HEK293 (cell line): Measurements from ENCODE around the gene NR0B1.

ENCODE experiments used
- CTCF ChIA-PET: fragments of 350-600 bp; formaldehyde crosslinking; extraction: SDS; loops from one replicate; lab custom pipeline; 2021; ENCODE audit warnings: antibody characterized with exemption; lab: Yijun Ruan, JAX
- POLR2A ChIA-PET: fragments of 300-600 bp; formaldehyde crosslinking; extraction: SDS; loops from one replicate; lab custom pipeline; 2020; ENCODE audit warnings: antibody characterized with exemption, inconsistent platforms; lab: Yijun Ruan, JAX
- H3K27ac ChIP-seq: fragments of 200-500 bp; sonication (Bioruptor generic); 2 replicates; pipeline ENCODE4 v1.5.1; 2014; ENCODE audit warnings: low read depth, low read length, control low read depth, inconsistent platforms; ENCODE audit errors: extremely low read depth
- H3K36me3 ChIP-seq, 2 experiments: fragments of 200-500 bp in 1 of 2; sonication (Bioruptor generic) in 1 of 2; 1 replicate in 1 of 2; 2 replicates in 1 of 2; pipeline ENCODE4 v1.5.1; 2014 to 2017; ENCODE audit warnings: inconsistent platforms in 2 of 2, low read length in 2 of 2; ENCODE audit not compliant: control insufficient read depth in 2 of 2, insufficient read depth in 1 of 2
- H3K4me1 ChIP-seq: fragments of 200-500 bp; sonication (Bioruptor generic); 2 replicates; pipeline ENCODE4 v1.5.1; 2014; ENCODE audit warnings: mild to moderate bottlenecking, low read length, inconsistent platforms; ENCODE audit not compliant: control insufficient read depth, insufficient read depth
- H3K4me3 ChIP-seq: 2 replicates; pipeline ENCODE4 v1.5.1; 2011; ENCODE audit warnings: low read depth, mild to moderate bottlenecking, control low read depth, low read length, moderate library complexity
- H3K9me3 ChIP-seq: fragments of 200-500 bp; sonication (Bioruptor generic); 2 replicates; pipeline ENCODE4 v1.5.1; 2014; ENCODE audit warnings: low read depth, low read length, inconsistent platforms; ENCODE audit not compliant: control insufficient read depth, insufficient read depth
- KLF16 ChIP-seq: fragments of 450-650 bp; formaldehyde crosslinking; IDR thresholded peaks from 2 replicates; pipeline ENCODE4 v1.5.1; 2017; ENCODE audit warnings: missing biosample characterization, missing genetic modification characterization
- MEIS1 ChIP-seq: sonication (generic); formaldehyde crosslinking; IDR thresholded peaks from 2 replicates; pipeline ENCODE4 v1.8.1; 2022; ENCODE audit warnings: missing genetic modification reagents, mild to moderate bottlenecking, borderline replicate concordance
- MZF1 ChIP-seq: fragments of 450-650 bp; formaldehyde crosslinking; IDR thresholded peaks from 2 replicates; pipeline ENCODE4 v1.5.1; 2017; ENCODE audit warnings: missing biosample characterization, missing genetic modification characterization, borderline replicate concordance
- PRDM10 ChIP-seq: fragments of 450-650 bp; formaldehyde crosslinking; IDR thresholded peaks from 2 replicates; pipeline ENCODE4 v1.5.1; 2016; ENCODE audit warnings: missing biosample characterization, missing genetic modification characterization
- ZNF10 ChIP-seq: fragments of 450-650 bp; formaldehyde crosslinking; IDR thresholded peaks from 2 replicates; pipeline ENCODE4 v1.5.1; 2017; ENCODE audit warnings: missing biosample characterization, missing genetic modification characterization
- ZNF132 ChIP-seq: fragments of 450-650 bp; formaldehyde crosslinking; IDR thresholded peaks from 2 replicates; pipeline ENCODE4 v1.5.1; 2017; ENCODE audit warnings: missing biosample characterization, missing genetic modification characterization, borderline replicate concordance
- ZNF138 ChIP-seq: fragments of 450-650 bp; formaldehyde crosslinking; IDR thresholded peaks from 2 replicates; pipeline ENCODE4 v1.5.1; 2016; ENCODE audit warnings: missing biosample characterization, missing genetic modification characterization, borderline replicate concordance
- ZNF214 ChIP-seq: fragments of 450-650 bp; formaldehyde crosslinking; IDR thresholded peaks from 2 replicates; pipeline ENCODE4 v1.5.1; 2017; ENCODE audit warnings: missing biosample characterization, mild to moderate bottlenecking, missing genetic modification characterization, borderline replicate concordance
- ZNF248 ChIP-seq: fragments of 450-650 bp; formaldehyde crosslinking; IDR thresholded peaks from 2 replicates; pipeline ENCODE4 v1.5.1; 2017; ENCODE audit warnings: missing biosample characterization, missing genetic modification characterization
- ZNF426 ChIP-seq: fragments of 450-650 bp; formaldehyde crosslinking; IDR thresholded peaks from 2 replicates; pipeline ENCODE4 v1.5.1; 2017; ENCODE audit warnings: missing biosample characterization, missing genetic modification characterization, mild to moderate bottlenecking, inconsistent platforms, moderate library complexity
- ZNF449 ChIP-seq: fragments of 450-650 bp; formaldehyde crosslinking; IDR thresholded peaks from 2 replicates; pipeline ENCODE4 v1.5.1; 2017; ENCODE audit warnings: missing biosample characterization, mild to moderate bottlenecking, missing genetic modification characterization, moderate library complexity
- ZNF707 ChIP-seq: fragments of 450-650 bp; formaldehyde crosslinking; IDR thresholded peaks from 2 replicates; pipeline ENCODE4 v1.5.1; 2016; ENCODE audit warnings: missing biosample characterization, missing genetic modification characterization
- ZNF837 ChIP-seq: fragments of 450-650 bp; formaldehyde crosslinking; IDR thresholded peaks from 2 replicates; pipeline ENCODE4 v1.5.1; 2016; ENCODE audit warnings: missing biosample characterization, missing genetic modification characterization
- ZSCAN30 ChIP-seq: fragments of 450-650 bp; IDR thresholded peaks from 2 replicates; pipeline ENCODE4 v1.5.1; 2018; ENCODE audit warnings: missing biosample characterization, mild to moderate bottlenecking, missing genetic modification characterization, moderate library complexity
- ZXDB ChIP-seq: fragments of 450-650 bp; formaldehyde crosslinking; IDR thresholded peaks from 2 replicates; pipeline ENCODE4 v1.5.1; 2016; ENCODE audit warnings: missing biosample characterization, missing genetic modification characterization
- TF ChIP-seq, protein P1 (sequence below): fragments of 450-650 bp; formaldehyde crosslinking; IDR thresholded peaks from 2 replicates; pipeline ENCODE4 v1.5.1; 2016; ENCODE audit warnings: missing biosample characterization, missing genetic modification characterization
- TF ChIP-seq, protein P2 (sequence below): fragments of 450-650 bp; formaldehyde crosslinking; IDR thresholded peaks from 2 replicates; pipeline ENCODE4 v1.5.1; 2016; ENCODE audit warnings: missing biosample characterization, missing genetic modification characterization, low read depth
- TF ChIP-seq, protein P3 (sequence below): fragments of 450-650 bp; formaldehyde crosslinking; IDR thresholded peaks from 2 replicates; pipeline ENCODE4 v1.5.1; 2017; ENCODE audit warnings: missing biosample characterization, missing genetic modification characterization

Gene NR0B1

DNA sequence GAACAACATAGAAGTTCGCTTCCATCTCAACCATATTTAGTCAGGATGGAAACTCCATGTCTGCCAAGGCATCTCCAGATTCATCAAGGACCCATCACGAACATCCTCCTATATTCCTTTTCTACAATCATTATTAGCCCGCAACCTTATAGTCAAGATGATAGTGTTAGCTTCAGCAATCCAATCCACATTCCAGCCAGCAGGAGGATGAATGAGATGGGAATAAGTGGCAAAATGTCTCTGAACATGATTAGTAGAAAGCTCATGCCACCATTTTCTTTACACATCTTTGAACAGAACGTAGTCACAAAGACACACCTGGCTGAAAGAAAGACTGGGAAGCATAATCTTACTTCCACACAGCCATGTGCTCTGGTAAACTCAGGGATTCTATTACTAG, 18.6 kb upstream of the NR0B1 start:
- CTCF ChIA-PET: no interaction called here
- Histone ChIP-seq H3K27ac (no peak overlapping the region), H3K4me1 (no peaks in the 10 kb centered on the region), H3K36me3 (no peaks in the 10 kb centered on the region), H3K4me3 (no peak overlapping the region), H3K9me3 (no peaks in the 10 kb centered on the region)
- TF ChIP-seq ZNF449 (no peak), ZNF248 (tag by site-specific recombination) (no peak), ZNF426 (tag by site-specific recombination) (no peak), KLF16 (no peak), ZNF707 (tag by site-specific recombination) (no peak), MEIS1 (CRISPR knock-in tag) (no peak), ZNF837 (tag by site-specific recombination) (no peak)
- POLR2A ChIA-PET: no interaction called here

DNA sequence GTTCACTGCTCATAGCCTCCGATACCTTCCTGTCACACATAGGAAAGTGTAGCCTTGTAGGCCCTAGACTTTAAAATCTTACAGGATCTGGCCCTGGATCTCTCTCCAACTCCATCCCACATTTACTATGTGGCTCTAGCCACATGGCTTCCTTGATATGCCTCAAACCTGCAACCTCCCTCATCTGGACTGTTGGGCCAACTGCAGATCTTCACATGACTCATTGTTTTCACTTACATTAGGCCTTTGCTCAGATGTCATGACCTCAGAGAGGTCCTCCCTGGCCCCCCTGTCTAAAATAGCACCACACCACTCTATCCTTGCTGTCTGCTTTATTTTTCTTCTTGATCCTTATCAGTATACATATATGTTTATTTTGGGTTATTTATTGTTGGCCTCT, 8.1 kb upstream of the NR0B1 start:
- Histone ChIP-seq H3K4me3 (no peak overlapping the region), H3K36me3 (no peaks in the 10 kb centered on the region), H3K4me1 (no peaks in the 10 kb centered on the region), H3K27ac (no peak overlapping the region), H3K9me3 (no peaks in the 10 kb centered on the region)
- TF ChIP-seq ZNF214 (tag by site-specific recombination) (no peak), ZNF132 (tag by site-specific recombination) (no peak), ZXDB (tag by site-specific recombination) (no peak), ZNF10 (tag by site-specific recombination) (no peak), MZF1 (tag by site-specific recombination) (no peak), PRDM10 (tag by site-specific recombination) (no peak), ZSCAN30 (no peak), ZNF138 (tag by site-specific recombination) (no peak)
- TF ChIP-seq, protein P1, sequence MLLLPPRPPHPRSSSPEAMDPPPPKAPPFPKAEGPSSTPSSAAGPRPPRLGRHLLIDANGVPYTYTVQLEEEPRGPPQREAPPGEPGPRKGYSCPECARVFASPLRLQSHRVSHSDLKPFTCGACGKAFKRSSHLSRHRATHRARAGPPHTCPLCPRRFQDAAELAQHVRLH: no peak
- TF ChIP-seq, protein P2, sequence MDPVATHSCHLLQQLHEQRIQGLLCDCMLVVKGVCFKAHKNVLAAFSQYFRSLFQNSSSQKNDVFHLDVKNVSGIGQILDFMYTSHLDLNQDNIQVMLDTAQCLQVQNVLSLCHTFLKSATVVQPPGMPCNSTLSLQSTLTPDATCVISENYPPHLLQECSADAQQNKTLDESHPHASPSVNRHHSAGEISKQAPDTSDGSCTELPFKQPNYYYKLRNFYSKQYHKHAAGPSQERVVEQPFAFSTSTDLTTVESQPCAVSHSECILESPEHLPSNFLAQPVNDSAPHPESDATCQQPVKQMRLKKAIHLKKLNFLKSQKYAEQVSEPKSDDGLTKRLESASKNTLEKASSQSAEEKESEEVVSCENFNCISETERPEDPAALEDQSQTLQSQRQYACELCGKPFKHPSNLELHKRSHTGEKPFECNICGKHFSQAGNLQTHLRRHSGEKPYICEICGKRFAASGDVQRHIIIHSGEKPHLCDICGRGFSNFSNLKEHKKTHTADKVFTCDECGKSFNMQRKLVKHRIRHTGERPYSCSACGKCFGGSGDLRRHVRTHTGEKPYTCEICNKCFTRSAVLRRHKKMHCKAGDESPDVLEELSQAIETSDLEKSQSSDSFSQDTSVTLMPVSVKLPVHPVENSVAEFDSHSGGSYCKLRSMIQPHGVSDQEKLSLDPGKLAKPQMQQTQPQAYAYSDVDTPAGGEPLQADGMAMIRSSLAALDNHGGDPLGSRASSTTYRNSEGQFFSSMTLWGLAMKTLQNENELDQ (tag by site-specific recombination): no peak
- TF ChIP-seq, protein P3, sequence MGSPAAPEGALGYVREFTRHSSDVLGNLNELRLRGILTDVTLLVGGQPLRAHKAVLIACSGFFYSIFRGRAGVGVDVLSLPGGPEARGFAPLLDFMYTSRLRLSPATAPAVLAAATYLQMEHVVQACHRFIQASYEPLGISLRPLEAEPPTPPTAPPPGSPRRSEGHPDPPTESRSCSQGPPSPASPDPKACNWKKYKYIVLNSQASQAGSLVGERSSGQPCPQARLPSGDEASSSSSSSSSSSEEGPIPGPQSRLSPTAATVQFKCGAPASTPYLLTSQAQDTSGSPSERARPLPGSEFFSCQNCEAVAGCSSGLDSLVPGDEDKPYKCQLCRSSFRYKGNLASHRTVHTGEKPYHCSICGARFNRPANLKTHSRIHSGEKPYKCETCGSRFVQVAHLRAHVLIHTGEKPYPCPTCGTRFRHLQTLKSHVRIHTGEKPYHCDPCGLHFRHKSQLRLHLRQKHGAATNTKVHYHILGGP: no peak
- ChIA-PET CTCF (no interaction called here), POLR2A (no interaction called here)
